NB4 (cell line): ENCODE data around the gene VEGFB.

Experiments
- POLR2A ChIP-seq: IDR thresholded peaks from 2 replicates; pipeline ENCODE4 v1.6.1; 2011; ENCODE audit warnings: mild to moderate bottlenecking; ENCODE audit not compliant: insufficient read length; ENCODE audit errors: extremely low read depth
- TF ChIP-seq, protein P1 (sequence below): IDR thresholded peaks from one replicate; pipeline ENCODE4 v1.5.1; 2012; ENCODE audit warnings: low read depth, low read length
- TF ChIP-seq, protein P2 (sequence below): IDR thresholded peaks from 2 replicates; pipeline ENCODE4 v1.6.1; 2011; ENCODE audit warnings: low read depth, low read length

DNA sequence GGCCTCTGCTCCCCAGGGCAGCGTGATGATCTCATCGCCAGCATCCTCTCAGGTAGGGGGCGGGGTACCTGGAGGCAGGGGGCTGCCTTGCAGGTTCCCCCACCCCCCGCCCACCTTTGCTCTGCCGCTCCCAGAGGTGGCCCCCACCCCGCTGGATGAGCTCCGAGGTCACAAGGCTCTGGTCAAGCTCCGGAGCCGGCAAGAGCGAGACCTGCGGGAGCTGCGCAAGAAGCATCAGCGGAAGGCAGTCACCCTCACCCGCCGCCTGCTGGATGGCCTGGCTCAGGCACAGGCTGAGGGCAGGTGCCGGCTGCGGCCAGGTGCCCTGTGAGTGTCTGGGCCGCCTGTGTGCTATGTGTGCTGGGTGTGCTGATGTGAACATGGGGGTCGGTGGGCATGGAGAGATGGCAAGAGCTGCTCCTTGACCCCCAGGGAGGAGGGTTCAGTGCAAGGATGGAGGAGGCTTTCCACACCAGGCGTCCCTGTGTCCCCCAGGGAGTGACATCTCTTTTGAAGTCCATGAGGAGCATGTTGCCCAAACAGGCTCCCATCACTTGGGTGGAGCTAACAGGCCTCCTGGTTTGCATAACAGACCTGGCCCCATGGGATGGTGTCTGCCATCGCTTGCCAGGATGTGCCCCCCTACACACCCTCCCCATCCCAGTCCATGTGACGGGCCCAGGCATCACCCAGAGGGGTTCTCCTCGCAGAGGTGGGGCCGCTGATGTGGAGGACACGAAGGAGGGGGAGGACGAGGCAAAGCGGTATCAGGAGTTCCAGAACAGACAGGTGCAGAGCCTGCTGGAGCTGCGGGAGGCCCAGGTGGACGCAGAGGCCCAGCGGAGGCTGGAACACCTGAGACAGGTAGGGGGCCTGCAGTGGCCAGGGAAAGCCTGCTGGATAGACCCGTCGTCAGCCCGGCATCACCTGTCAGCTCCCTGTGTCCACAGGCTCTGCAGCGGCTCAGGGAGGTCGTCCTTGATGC lies 31.1 kb downstream of the VEGFB start:
- TF ChIP-seq POLR2A: no peak
- TF ChIP-seq, protein P1, sequence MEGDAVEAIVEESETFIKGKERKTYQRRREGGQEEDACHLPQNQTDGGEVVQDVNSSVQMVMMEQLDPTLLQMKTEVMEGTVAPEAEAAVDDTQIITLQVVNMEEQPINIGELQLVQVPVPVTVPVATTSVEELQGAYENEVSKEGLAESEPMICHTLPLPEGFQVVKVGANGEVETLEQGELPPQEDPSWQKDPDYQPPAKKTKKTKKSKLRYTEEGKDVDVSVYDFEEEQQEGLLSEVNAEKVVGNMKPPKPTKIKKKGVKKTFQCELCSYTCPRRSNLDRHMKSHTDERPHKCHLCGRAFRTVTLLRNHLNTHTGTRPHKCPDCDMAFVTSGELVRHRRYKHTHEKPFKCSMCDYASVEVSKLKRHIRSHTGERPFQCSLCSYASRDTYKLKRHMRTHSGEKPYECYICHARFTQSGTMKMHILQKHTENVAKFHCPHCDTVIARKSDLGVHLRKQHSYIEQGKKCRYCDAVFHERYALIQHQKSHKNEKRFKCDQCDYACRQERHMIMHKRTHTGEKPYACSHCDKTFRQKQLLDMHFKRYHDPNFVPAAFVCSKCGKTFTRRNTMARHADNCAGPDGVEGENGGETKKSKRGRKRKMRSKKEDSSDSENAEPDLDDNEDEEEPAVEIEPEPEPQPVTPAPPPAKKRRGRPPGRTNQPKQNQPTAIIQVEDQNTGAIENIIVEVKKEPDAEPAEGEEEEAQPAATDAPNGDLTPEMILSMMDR: no peak
- TF ChIP-seq, protein P2, sequence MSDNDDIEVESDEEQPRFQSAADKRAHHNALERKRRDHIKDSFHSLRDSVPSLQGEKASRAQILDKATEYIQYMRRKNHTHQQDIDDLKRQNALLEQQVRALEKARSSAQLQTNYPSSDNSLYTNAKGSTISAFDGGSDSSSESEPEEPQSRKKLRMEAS: no peak
